HG02840 (cell line): ENCODE data around the gene TTLL8.
A peak's percentile ranks its signal among the peaks of the same experiment; 100 is the strongest.
"Not testable (repeated sequence)": the region's sequence is repeated elsewhere in the genome, so short reads cannot be mapped to it uniquely, and the experiment has no call there.

ENCODE experiments used
- ATAC-seq: cut with Tn5 transposase; IDR thresholded peaks from one replicate; pipeline ENCODE4 v1.9.1; 2021; ENCODE audit warnings: mild to moderate bottlenecking, moderate library complexity, moderate number of reproducible peaks; ENCODE audit not compliant: unreplicated experiment, low FRiP score

The TTLL8 gene

GRCh38 chr22:49993649-49994360 lies 64.3 kb downstream of the TTLL8 start:
- ATAC-seq: no peak

GRCh38 chr22:49992921-49993648 lies 65.0 kb downstream of the TTLL8 start:
- ATAC-seq: no peak

DNA sequence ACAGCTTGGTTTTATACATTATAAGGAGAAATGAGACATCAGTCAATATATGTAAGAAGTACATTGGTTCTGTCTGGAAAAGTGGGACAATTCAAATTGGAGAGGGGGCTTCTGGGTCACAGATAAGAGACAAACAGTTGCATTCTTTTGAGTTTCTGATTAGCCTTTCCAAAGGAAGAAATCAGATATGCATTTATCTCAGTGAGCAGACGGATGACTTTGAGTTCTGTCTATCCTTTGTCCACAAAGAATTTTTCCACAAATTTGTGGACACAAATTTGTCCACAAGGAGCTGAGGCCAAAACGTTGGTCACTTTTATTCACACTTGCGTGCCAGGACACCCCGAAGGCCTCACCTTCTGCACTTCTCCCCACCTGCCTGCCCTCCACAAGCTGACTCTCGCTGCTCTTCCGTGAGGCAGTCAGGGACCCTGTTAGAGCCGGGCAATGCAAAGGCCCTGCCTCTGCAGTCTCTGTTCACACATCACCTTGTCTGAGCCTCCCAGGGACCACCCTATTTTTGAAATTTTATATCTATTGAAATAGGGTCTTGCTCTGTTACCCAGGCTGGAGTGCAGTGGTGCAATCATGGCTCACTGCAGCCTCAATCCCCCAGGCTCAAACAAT lies 66.1 kb downstream of the TTLL8 start:
- no peak for ATAC-seq

- no peak for ATAC-seq
Measured at GRCh38 chr22:49991167-49991566, 66.9 kb downstream of the TTLL8 start.

GRCh38 chr22:49989826-49990225 lies 68.3 kb downstream of the TTLL8 start:
- ATAC-seq: not testable (repeated sequence)

DNA sequence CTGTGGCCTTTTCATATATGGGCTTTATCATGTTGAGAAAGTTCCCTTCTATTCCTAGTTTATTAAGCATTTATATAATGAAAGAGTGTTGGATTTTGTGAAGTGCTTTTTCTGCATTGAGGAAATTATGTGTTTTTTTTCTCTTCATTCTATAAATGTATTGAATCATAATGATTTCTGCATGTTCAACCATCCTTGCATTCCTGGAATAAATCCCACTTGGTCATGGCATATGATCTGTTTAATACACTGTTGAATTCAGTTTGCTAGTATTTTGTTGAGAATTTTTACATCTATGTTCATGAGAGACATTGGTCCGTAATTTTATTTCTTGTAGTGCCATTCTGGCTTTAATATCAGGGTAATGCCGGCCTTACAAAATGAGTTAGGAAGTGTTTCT lies 71.8 kb downstream of the TTLL8 start:
- no peak for ATAC-seq

DNA sequence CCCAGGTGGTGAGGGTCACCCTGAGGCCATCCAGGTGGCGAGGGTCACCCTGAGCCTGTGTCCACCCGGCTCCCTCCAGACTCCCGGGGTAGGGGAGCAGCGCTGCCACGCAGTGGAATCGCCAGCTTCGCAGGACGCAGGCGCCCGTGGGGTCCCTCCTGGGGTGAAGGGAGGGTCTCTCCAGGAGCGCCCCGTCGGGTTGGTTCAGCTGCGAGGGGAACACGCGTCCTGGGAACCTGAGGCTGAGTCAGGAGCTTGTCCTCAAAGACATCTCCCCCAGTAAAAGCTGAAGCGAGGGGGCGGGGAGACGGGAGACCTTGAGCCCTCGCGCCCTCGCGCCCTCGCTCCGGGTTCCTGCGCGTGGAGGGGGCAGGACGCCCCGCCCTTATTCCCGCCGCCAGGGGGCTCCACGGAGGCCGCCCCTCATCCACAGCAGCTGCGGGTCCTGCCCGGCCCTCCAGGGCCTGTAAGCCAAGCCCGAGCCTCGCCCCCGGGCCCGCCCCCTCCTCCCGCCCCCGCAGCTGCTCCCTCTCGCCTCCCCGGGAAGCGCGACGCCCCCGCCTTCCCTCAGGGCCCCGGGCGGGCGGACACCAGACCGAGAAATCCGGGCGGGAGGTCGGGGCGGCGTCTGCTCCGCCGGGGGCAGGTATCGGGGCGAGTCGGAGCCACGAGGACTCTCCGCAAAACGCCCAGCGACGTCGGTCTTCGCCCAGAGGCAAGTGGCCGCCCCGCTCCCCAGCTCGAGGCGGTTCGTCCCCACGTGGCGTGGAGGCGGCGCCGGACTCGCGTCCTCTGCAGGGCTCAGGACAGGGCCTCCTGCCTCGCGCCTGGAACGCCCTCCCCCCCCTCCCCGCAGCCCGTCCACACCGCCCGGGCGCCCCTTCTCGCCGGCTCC lies 74.7 kb downstream of the TTLL8 start:
- ATAC-seq: no peak

DNA sequence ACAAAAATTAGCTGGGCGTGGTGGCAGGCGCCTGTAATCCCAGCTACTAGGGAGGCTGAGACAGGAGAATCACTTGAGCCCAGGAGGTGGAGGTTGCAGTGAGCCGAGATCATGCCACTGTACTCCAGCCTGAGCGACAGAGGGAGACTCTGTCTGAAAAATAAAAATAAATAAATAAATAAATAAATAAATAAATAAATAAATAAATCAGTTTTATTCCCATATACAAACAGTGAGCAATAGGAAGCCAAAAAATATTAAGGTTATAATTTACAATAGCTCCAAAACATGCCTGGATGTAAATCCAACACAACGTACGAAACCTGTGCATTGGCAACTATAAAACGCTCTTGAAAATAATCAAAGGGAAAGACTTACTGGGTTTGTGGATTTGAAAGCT lies 76.3 kb downstream of the TTLL8 start:
- not testable (repeated sequence) for ATAC-seq

GRCh38 chr22:49979587-49980264 lies 78.4 kb downstream of the TTLL8 start:
- no peak for ATAC-seq

GRCh38 chr22:49977578-49977977 lies 80.5 kb downstream of the TTLL8 start:
- ATAC-seq: no peak

DNA sequence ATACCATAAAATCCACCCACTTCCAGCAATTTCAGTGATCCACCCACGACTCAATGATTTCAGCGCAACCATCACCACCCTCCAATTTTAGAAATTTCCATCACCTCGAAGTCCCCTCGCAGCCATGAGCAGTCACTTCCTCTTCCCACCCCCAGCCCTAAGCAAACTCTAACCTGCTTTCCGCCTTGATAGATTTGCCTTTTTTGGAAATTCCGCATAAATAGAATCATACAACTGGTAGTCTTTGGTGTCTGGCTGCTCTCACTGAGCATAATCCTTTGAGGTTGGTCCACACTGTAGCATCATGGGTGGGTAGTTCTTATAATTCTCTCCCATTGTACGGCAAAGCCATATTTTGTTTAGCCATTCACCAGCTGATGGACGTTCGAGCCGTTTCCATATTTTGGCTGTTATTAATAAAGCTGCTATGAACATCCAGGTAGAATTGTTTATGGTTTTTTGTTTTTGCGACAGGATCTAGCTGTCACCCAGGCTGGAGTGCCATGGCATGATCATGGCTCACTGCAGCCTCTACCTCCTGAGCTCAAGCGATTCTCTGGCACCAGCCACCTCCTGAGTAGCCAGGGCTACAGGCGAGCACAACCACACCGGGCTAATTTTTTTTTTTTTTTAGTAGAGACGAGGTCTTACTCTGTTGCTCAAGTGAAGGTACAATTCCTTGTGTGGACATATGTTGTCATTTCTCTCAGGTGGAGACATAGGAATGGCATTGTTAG lies 81.5 kb downstream of the TTLL8 start:
- ATAC-seq: no peak

- ATAC-seq: no peak
Measured at GRCh38 chr22:49975543-49976389, 82.3 kb downstream of the TTLL8 start.

GRCh38 chr22:49973018-49973961 lies 84.8 kb downstream of the TTLL8 start:
- ATAC-seq: no peak

- ATAC-seq: no peak
Measured at GRCh38 chr22:49972163-49973017, 85.7 kb downstream of the TTLL8 start.

DNA sequence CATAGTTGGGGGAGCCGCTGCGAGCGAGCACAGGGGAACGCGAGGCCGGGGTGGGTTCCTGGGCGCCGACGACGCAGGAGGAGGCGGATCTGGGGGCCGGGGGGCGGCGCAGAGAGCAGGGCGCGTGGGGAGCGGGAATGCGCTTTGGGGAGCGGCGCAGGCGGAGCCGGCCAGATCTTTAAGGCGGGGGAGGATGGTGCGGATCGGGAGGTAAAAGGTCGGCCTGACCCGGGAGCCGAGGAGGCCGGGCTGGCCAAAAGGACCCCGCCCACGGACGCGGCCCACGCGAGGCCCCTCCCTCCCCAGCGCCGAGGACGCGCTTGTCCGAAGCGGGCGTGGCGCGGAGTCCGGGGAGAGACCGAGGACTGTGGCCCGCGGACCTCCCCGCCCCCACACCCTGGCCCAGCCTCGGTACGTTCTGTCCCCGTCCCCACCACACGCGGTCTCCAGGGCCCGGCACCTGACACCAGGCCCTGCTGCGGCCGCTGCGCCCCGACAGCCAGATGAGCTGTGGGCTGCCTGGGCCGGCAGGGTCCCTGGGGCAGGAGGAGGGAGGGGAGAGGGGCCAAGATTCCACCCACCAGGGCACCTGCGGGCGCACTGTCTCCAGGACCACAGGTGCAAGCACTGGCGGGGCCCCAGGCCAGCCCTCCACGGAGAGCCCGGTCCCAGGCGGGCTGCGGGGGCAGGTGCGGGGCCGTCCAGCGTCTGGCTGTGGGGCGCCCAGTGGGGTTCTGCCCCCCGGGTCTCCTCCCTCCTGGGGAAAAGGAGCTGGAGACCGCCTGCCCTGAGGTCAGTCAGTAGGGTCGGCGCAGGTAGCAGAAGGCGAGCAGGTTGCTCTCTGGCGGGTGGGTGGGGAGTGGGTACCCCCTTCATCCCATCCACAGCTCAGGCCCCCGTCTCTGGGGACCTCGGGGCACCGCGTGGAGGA lies 86.6 kb downstream of the TTLL8 start:
- ATAC-seq: peak; percentile 26
